HCT116 (cell line): ENCODE measurements around the gene SOX6. TPM values are rescaled to one million over a fixed set of nuclear protein-coding genes. Genes with fewer than 3 reads are reported as not detected.

Experiments used
- ATAC-seq: fragments of 200-7000 bp; cut with Tn5 transposase; 2 replicates; pipeline ENCODE4 v1.9.1; 2020; ENCODE audit warnings: mild to moderate bottlenecking, moderate library complexity
- BruUV-seq: library from RNA; stranded (reverse); fragments of 400-500 nt; replicated peaks from 2 replicates; lab custom pipeline; 2021; lab: Mats Ljungman, UMichigan
- CTCF ChIA-PET: fragments of 300-600 bp; sonication (Branson Sonifier 250); formaldehyde crosslinking; loops from one replicate; lab custom pipeline; 2021; ENCODE audit warnings: antibody characterized with exemption; lab: Charles Lee
- POLR2A ChIA-PET: fragments of 300-600, 350-600 bp; sonication (Branson Sonifier 250); formaldehyde crosslinking; loops from one replicate; lab custom pipeline; 2021; ENCODE audit warnings: antibody characterized with exemption; lab: Charles Lee
- RAD21 ChIA-PET, 2 experiments: fragments of 300-600 bp; sonication (Branson Sonifier 250); formaldehyde crosslinking; loops; one replicate each; lab custom pipeline; 2023; ENCODE audit warnings: low total read pairs in 2 of 2; ENCODE audit not compliant: uncharacterized antibody in 2 of 2, unreplicated experiment in 2 of 2, low non-redundant PET in 1 of 2; lab: Charles Lee
- DNase-seq: peaks from one replicate; pipeline ENCODE4 v3.0.0-alpha.2; 2010; ENCODE audit warnings: low read depth, low spot score
- H2AFZ ChIP-seq: fragments of 200-600 bp; shearing (Covaris generic), sonication (generic); 2 replicates; pipeline ENCODE4 v1.6.1; 2017; ENCODE audit warnings: low read depth, mixed run types, mixed read lengths, antibody characterized with exemption, low read length; ENCODE audit not compliant: poor library complexity, severe bottlenecking
- H3K27ac ChIP-seq: 2 replicates; pipeline ENCODE4 v1.5.1; 2012; ENCODE audit warnings: low read depth, low read length
- H3K27me3 ChIP-seq: fragments of 200-600 bp; sonication (generic); 2 replicates; pipeline ENCODE4 v1.6.1; 2016; ENCODE audit warnings: mixed run types, low read length, mixed read lengths; ENCODE audit not compliant: insufficient read depth
- H3K36me3 ChIP-seq, 2 experiments: fragments of 200-500 bp in 1 of 2; fragments of 200-600 bp in 1 of 2; sonication (Bioruptor generic) in 1 of 2; sonication (generic) in 1 of 2; 2 replicates each; pipeline versions ENCODE4 v1.5.1 to v1.6.1; 2014 to 2016; ENCODE audit warnings: low read length in 2 of 2, inconsistent platforms in 1 of 2, mixed read lengths in 1 of 2, mixed run types in 1 of 2; ENCODE audit not compliant: insufficient read depth in 2 of 2, control insufficient read depth in 1 of 2
- H3K4me1 ChIP-seq, 2 experiments: fragments of 200-600 bp in 1 of 2; sonication (generic) in 1 of 2; 2 replicates each; pipeline versions ENCODE4 v1.5.1 to v1.6.1; 2012 to 2017; ENCODE audit warnings: low read length in 2 of 2, inconsistent platforms in 1 of 2, mild to moderate bottlenecking in 1 of 2, mixed read lengths in 1 of 2, mixed run types in 1 of 2, moderate library complexity in 1 of 2; ENCODE audit not compliant: insufficient read depth in 2 of 2, control insufficient read depth in 1 of 2
- H3K4me2 ChIP-seq: fragments of 200-600 bp; sonication (generic); 2 replicates; pipeline ENCODE4 v1.6.1; 2017; ENCODE audit warnings: mixed run types, low read length, mixed read lengths
- H3K4me3 ChIP-seq, 2 experiments: fragments of 200-600 bp in 1 of 2; sonication (generic) in 1 of 2; replicated peaks in 1 of 2; 2 replicates each; pipeline ENCODE4 v1.5.1; 2011 to 2016; ENCODE audit warnings: low read length in 2 of 2, control low read depth in 1 of 2, low read depth in 1 of 2, mild to moderate bottlenecking in 1 of 2, mixed read lengths in 1 of 2, mixed run types in 1 of 2
- H3K79me2 ChIP-seq: fragments of 200-600 bp; sonication (generic); 2 replicates; pipeline ENCODE4 v1.6.1; 2017; ENCODE audit warnings: mild to moderate bottlenecking, mixed run types, low read length, moderate library complexity, mixed read lengths; ENCODE audit not compliant: insufficient read depth
- H3K9ac ChIP-seq: fragments of 200-600 bp; sonication (generic); 2 replicates; pipeline ENCODE4 v1.6.1; 2016; ENCODE audit warnings: low read length, mixed read lengths
- H3K9me2 ChIP-seq: fragments of 200-600 bp; sonication (generic), shearing (Covaris generic); 2 replicates; pipeline ENCODE4 v1.6.1; 2017; ENCODE audit warnings: mixed run types, mild to moderate bottlenecking, moderate library complexity; ENCODE audit not compliant: insufficient read depth
- H3K9me3 ChIP-seq, 2 experiments: fragments of 200-500 bp in 1 of 2; fragments of 200-600 bp in 1 of 2; sonication (Bioruptor generic) in 1 of 2; sonication (generic) in 1 of 2; 2 replicates each; pipeline ENCODE4 v1.6.1; 2014 to 2017; ENCODE audit warnings: low read length in 2 of 2, mixed read lengths in 2 of 2, inconsistent platforms in 1 of 2, low read depth in 1 of 2, mild to moderate bottlenecking in 1 of 2, mixed run types in 1 of 2, moderate library complexity in 1 of 2; ENCODE audit not compliant: control insufficient read depth in 1 of 2, insufficient read depth in 1 of 2
- H4K20me1 ChIP-seq: fragments of 200-600 bp; sonication (generic), shearing (Covaris generic); 2 replicates; pipeline ENCODE4 v1.6.1; 2017; ENCODE audit warnings: mixed run types, mild to moderate bottlenecking, moderate library complexity; ENCODE audit not compliant: insufficient read depth
- CBX3 ChIP-seq: IDR thresholded peaks from 2 replicates; pipeline ENCODE4 v1.6.1; 2012; ENCODE audit warnings: low read depth
- CEBPB ChIP-seq: IDR thresholded peaks from 2 replicates; pipeline ENCODE4 v1.6.1; 2012; ENCODE audit warnings: low read depth
- EGR1 ChIP-seq: IDR thresholded peaks from 2 replicates; pipeline ENCODE4 v1.6.1; 2012; ENCODE audit warnings: low read depth
- ELF1 ChIP-seq: IDR thresholded peaks from 2 replicates; pipeline ENCODE4 v1.6.1; 2012; ENCODE audit warnings: low read depth, borderline replicate concordance
- EZH2 ChIP-seq: fragments of 200-600 bp; sonication (generic); IDR thresholded peaks from 2 replicates; pipeline ENCODE4 v1.6.1; 2017; ENCODE audit warnings: antibody characterized with exemption, mixed run types
- EZH2phosphoT487 ChIP-seq: fragments of 200-600 bp; IDR thresholded peaks from 2 replicates; pipeline ENCODE4 v1.6.1; 2018; ENCODE audit warnings: antibody characterized with exemption, borderline replicate concordance
- JUND ChIP-seq: IDR thresholded peaks from 2 replicates; pipeline ENCODE4 v1.6.1; 2012
- POLR2A ChIP-seq: IDR thresholded peaks from 2 replicates; pipeline ENCODE4 v1.7.0; 2011; ENCODE audit warnings: borderline replicate concordance; ENCODE audit not compliant: insufficient read depth, insufficient read length; ENCODE audit errors: extremely low read depth
- RAD21 ChIP-seq: IDR thresholded peaks from 2 replicates; pipeline ENCODE4 v1.6.1; 2012; ENCODE audit warnings: low read depth, mild to moderate bottlenecking
- SIN3A ChIP-seq: IDR thresholded peaks from 2 replicates; pipeline ENCODE4 v1.6.1; 2012; ENCODE audit warnings: low read depth
- SP1 ChIP-seq: IDR thresholded peaks from 2 replicates; pipeline ENCODE4 v1.6.1; 2012; ENCODE audit warnings: low read depth
- SRF ChIP-seq: IDR thresholded peaks from 2 replicates; pipeline ENCODE4 v1.6.1; 2012; ENCODE audit warnings: low read depth
- YY1 ChIP-seq: IDR thresholded peaks from 2 replicates; pipeline ENCODE4 v1.6.1; 2011; ENCODE audit warnings: low read length, low read depth, moderate library complexity, mild to moderate bottlenecking; ENCODE audit not compliant: insufficient replicate concordance; ENCODE audit errors: extremely low read depth
- ZFX ChIP-seq: fragments of 450-650 bp; IDR thresholded peaks from 2 replicates; pipeline ENCODE4 v1.6.1; 2017
- ZNF274 ChIP-seq: fragments of 200-500 bp; sonication (Bioruptor generic); IDR thresholded peaks from 2 replicates; pipeline ENCODE4 v1.6.1; 2014; ENCODE audit warnings: mild to moderate bottlenecking, low read depth, low read length, inconsistent platforms
- intact Hi-C: fragments of 100-400 bp; cut with micrococcal nuclease; formaldehyde crosslinking; loops from 2 replicates; pipeline ENCODE4 v1.10.0; 2022
- total RNA-seq: library from RNA; stranded (reverse); gene quantifications from one replicate; pipeline ENCODE4 v1.2.1, GENCODE V29; 2021; ENCODE audit not compliant: unreplicated experiment
- TF ChIP-seq, protein P1 (sequence below): IDR thresholded peaks from 2 replicates; pipeline ENCODE4 v1.6.1; 2012
- TF ChIP-seq, protein P2 (sequence below): IDR thresholded peaks from 2 replicates; pipeline ENCODE4 v1.6.1; 2012
- TF ChIP-seq, protein P3 (sequence below), 3 experiments: fragments of 200-600 bp in 1 of 3; sonication (generic) in 1 of 3; IDR thresholded peaks in 2 of 3; conservative IDR thresholded peaks in 1 of 3; 2 replicates each; pipeline ENCODE4 v1.5.1; 2012 to 2017; ENCODE audit warnings: low read depth in 2 of 3, low read length in 2 of 3, antibody characterized with exemption in 1 of 3, borderline replicate concordance in 1 of 3, control low read depth in 1 of 3, mild to moderate bottlenecking in 1 of 3, mixed read lengths in 1 of 3, mixed run types in 1 of 3, moderate library complexity in 1 of 3; ENCODE audit not compliant: insufficient read depth in 1 of 3

The SOX6 gene
- total RNA-seq, 1 experiment from 2014 or later: 0.81 TPM

DNA sequence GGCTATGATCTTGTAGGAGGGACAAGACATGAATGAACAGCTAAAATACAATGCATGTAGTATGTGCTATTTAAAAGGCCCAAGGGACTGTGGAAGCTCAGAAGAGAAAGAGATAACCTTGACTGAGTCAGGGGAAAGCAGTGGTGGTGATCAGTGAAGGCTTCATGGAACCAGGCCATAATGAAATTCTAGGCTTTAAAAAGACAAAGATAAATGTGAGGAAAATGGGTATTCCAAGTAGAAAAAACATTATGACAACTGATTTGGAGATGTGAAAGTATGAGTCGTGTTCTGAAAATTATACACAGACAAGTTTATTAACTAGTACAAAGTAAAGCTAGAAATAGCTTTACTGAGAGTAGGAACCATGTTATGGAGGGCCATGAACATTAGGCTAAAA lies 189.8 kb downstream of the SOX6 start:
- H3K9me3 ChIP-seq: no peaks in the 10 kb centered on the region
- ATAC-seq (no peak), DNase-seq (no peak)
- H3K36me3 ChIP-seq: no peaks in the 10 kb centered on the region
- RAD21 ChIA-PET: no interaction called here
- H3K4me1 ChIP-seq: no peaks in the 10 kb centered on the region
- CTCF ChIA-PET: no interaction called here
- H2AFZ ChIP-seq: no peak overlapping the region
- no peak overlapping the region for H3K4me2 ChIP-seq
- no peak overlapping the region for H3K4me3 ChIP-seq
- no peaks in the 10 kb centered on the region for H3K9me2 ChIP-seq
- no TSS peak for BruUV-seq
- no peaks in the 10 kb centered on the region for H4K20me1 ChIP-seq
- intact Hi-C loops: no loop called here
- H3K79me2 ChIP-seq: no peaks in the 10 kb centered on the region
- H3K27me3 ChIP-seq: peaks cover 8% of the 10 kb centered on the region; the same call in 1 of the 2 replicates
- POLR2A ChIA-PET: no interaction called here
- H3K27ac ChIP-seq: no peak overlapping the region
- TF ChIP-seq, protein P1, sequence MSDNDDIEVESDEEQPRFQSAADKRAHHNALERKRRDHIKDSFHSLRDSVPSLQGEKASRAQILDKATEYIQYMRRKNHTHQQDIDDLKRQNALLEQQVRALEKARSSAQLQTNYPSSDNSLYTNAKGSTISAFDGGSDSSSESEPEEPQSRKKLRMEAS: no peak
- TF ChIP-seq SIN3A (no peak), ZNF274 (no peak), SRF (no peak), JUND (no peak), ELF1 (no peak), EZH2 (no peak), RAD21 (no peak), EZH2phosphoT487 (no peak), SP1 (no peak), ZFX (no peak), CBX3 (no peak), EGR1 (no peak), YY1 (no peak), POLR2A (no peak), CEBPB (no peak)
- TF ChIP-seq, protein P2, sequence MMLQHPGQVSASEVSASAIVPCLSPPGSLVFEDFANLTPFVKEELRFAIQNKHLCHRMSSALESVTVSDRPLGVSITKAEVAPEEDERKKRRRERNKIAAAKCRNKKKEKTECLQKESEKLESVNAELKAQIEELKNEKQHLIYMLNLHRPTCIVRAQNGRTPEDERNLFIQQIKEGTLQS: no peak
- TF ChIP-seq, protein P3, sequence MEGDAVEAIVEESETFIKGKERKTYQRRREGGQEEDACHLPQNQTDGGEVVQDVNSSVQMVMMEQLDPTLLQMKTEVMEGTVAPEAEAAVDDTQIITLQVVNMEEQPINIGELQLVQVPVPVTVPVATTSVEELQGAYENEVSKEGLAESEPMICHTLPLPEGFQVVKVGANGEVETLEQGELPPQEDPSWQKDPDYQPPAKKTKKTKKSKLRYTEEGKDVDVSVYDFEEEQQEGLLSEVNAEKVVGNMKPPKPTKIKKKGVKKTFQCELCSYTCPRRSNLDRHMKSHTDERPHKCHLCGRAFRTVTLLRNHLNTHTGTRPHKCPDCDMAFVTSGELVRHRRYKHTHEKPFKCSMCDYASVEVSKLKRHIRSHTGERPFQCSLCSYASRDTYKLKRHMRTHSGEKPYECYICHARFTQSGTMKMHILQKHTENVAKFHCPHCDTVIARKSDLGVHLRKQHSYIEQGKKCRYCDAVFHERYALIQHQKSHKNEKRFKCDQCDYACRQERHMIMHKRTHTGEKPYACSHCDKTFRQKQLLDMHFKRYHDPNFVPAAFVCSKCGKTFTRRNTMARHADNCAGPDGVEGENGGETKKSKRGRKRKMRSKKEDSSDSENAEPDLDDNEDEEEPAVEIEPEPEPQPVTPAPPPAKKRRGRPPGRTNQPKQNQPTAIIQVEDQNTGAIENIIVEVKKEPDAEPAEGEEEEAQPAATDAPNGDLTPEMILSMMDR (IDR thresholded peaks at IDR 0.05 in 2 of 3, conservative IDR thresholded peaks at IDR 0.05 in 1 of 3; ENCODE audit: borderline replicate concordance in 1 of 3, insufficient read depth in 1 of 3, low read depth in 2 of 3, low read length in 2 of 3): no peak
- no peak overlapping the region for H3K9ac ChIP-seq
